Measurements from ENCODE around the gene ZNF516. TPM values are rescaled to one million over a fixed set of nuclear protein-coding genes. Genes with fewer than 3 reads are reported as not detected.

ZNF516 gene
- total and polyA plus RNA-seq, 10 of the 15 experiments (the other 5 are each of a cell fraction or from before 2014, with no cell fraction given), result 2.0 to 32.0 (median 8.3) TPM

- no peak for TF ChIP-seq IRF3 (IDR thresholded peaks at IDR 0.05)
- TF ChIP-seq SUPT20H (IDR thresholded peaks at IDR 0.05; ENCODE audit: borderline replicate concordance, control insufficient read depth, low read depth, low read length), result no peak
- TF ChIP-seq HDGF (IDR thresholded peaks at IDR 0.05), result no peak
- no peak for TF ChIP-seq RBBP5 (conservative IDR thresholded peaks at IDR 0.05)
- no peak for TF ChIP-seq MAX (IDR thresholded peaks at IDR 0.05; ENCODE audit: low read depth, low read length)
- no peak for TF ChIP-seq DPF2 (IDR thresholded peaks at IDR 0.05)
- TF ChIP-seq KDM1A (IDR thresholded peaks at IDR 0.05; ENCODE audit: borderline replicate concordance), result no peak
- TF ChIP-seq HDAC6 (IDR thresholded peaks at IDR 0.05; ENCODE audit: unreplicated experiment), result no peak
- TF ChIP-seq ZBED1 (IDR thresholded peaks at IDR 0.05; ENCODE audit: borderline replicate concordance), result no peak
- TF ChIP-seq JUND (IDR thresholded peaks at IDR 0.05; ENCODE audit: low read depth, low read length), result no peak
- TF ChIP-seq EGR1 (IDR thresholded peaks at IDR 0.05; ENCODE audit: borderline replicate concordance in 1 of 2, low read depth in 2 of 2, low read length in 2 of 2), result no peak
- no peak for TF ChIP-seq ZBTB11 (CRISPR knock-in tag; IDR thresholded peaks at IDR 0.05)
- no peak for TF ChIP-seq BCL11A (IDR thresholded peaks at IDR 0.05; ENCODE audit: low read depth, low read length)
- no peak for TF ChIP-seq TCF3 (IDR thresholded peaks at IDR 0.05; ENCODE audit: borderline replicate concordance, insufficient read depth, low read depth, low read length)
- no peak for TF ChIP-seq CEBPB (IDR thresholded peaks at IDR 0.05; ENCODE audit: borderline replicate concordance in 1 of 2, low read depth in 2 of 2, low read length in 2 of 2)
- no peak for TF ChIP-seq RFX5 (IDR thresholded peaks at IDR 0.05; ENCODE audit: low read depth, low read length)
These were observed 61.9 kb downstream of the ZNF516 start (continued) for GRCh38 chr18:76432970-76433767.

Measured in GM12878 (cell line).